K562 (cell line): ENCODE results near the gene CFAP97D1.

Experiments used
- CEBPB ChIP-seq: fragments of 450-650 bp; IDR thresholded peaks from 2 replicates; pipeline ENCODE4 v1.6.1; 2016; ENCODE audit warnings: missing genetic modification characterization, missing compliant biosample characterization
- KDM1A ChIP-seq, 2 experiments: fragments of 450-650 bp; IDR thresholded peaks; 2 replicates each; pipeline ENCODE4 v1.6.1; 2016; ENCODE audit warnings: mild to moderate bottlenecking in 2 of 2
- MAFK ChIP-seq: IDR thresholded peaks from 2 replicates; pipeline ENCODE4 v1.6.1; 2011; ENCODE audit warnings: low read length, improper control_type of control experiment
- MYNN ChIP-seq, 2 experiments: sonication (generic); formaldehyde crosslinking in 1 of 2; IDR thresholded peaks; 2 replicates each; pipeline versions ENCODE4 v1.5.0 to v1.6.1; 2016 to 2020; ENCODE audit warnings: antibody characterized with exemption in 1 of 2, missing genetic modification reagents in 1 of 2
- TBP ChIP-seq: optimal IDR thresholded peaks from 2 replicates; pipeline ENCODE3; 2011; ENCODE audit warnings: low read depth, low read length, improper control_type of control experiment
- USF1 ChIP-seq: sonication (generic); formaldehyde crosslinking; IDR thresholded peaks from 2 replicates; pipeline ENCODE4 v1.9.0; 2022; ENCODE audit warnings: mild to moderate bottlenecking, missing genetic modification reagents
- ZBTB26 ChIP-seq: fragments of 450-650 bp; formaldehyde crosslinking; IDR thresholded peaks from 2 replicates; pipeline ENCODE4 v1.4.0; 2022; ENCODE audit warnings: missing genetic modification characterization
- ZFX ChIP-seq: sonication (generic); formaldehyde crosslinking; IDR thresholded peaks from 2 replicates; pipeline ENCODE4 v1.8.0; 2022; ENCODE audit warnings: mild to moderate bottlenecking, missing genetic modification reagents, moderate library complexity
- ZNF217 ChIP-seq: sonication (generic); formaldehyde crosslinking; IDR thresholded peaks from 2 replicates; pipeline ENCODE4 v1.8.0; 2022; ENCODE audit warnings: mild to moderate bottlenecking, missing genetic modification reagents
- TF ChIP-seq, protein P1 (sequence below): fragments of 450-650 bp; IDR thresholded peaks from 2 replicates; pipeline ENCODE4 v1.6.1; 2018; ENCODE audit not compliant: partially characterized antibody
- TF ChIP-seq, protein P2 (sequence below): IDR thresholded peaks from 3 replicates; pipeline ENCODE4 v1.6.1; 2011; ENCODE audit warnings: borderline replicate concordance, mild to moderate bottlenecking, moderate library complexity; ENCODE audit not compliant: insufficient read length; ENCODE audit errors: extremely low read depth
- TF ChIP-seq, protein P3 (sequence below): sonication (generic); formaldehyde crosslinking; IDR thresholded peaks from 2 replicates; pipeline ENCODE4 v1.4.0; 2020; ENCODE audit warnings: mild to moderate bottlenecking, missing genetic modification reagents

DNA sequence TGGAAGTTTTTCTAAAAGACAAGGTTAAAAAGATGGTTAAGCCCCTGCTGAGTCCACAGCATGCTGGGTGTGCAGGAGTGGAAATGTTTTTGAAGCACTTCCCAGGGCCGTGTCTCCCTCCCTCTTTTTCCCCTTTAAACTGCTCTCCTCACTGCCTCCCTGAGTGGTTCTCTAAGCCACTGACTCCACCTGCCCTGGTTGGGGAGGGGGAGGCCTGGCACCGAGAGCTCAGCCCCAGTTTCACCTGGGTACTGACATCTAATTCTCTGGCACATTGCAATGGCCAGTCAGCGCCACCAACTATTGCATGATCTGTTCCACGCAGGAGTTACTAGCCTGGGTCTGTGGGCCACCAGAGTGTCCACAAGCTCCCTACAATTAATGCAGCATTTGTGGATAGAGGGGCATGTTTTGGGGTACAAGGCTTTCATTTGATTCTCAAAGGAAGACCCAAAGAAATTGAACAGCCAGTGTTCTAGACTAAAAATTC lies 30.0 kb downstream of the CFAP97D1 start:
- TF ChIP-seq ZNF217 (CRISPR knock-in tag) (no peak), MAFK (no peak), TBP (no peak), KDM1A (IDR thresholded peaks at IDR 0.05) (no peak), CEBPB (no peak), ZFX (CRISPR knock-in tag) (no peak), ZBTB26 (CRISPR knock-in tag) (no peak), USF1 (CRISPR knock-in tag) (no peak), MYNN (IDR thresholded peaks at IDR 0.05) (no peak), MYNN (CRISPR knock-in tag; IDR thresholded peaks at IDR 0.05) (no peak)
- TF ChIP-seq, protein P1, sequence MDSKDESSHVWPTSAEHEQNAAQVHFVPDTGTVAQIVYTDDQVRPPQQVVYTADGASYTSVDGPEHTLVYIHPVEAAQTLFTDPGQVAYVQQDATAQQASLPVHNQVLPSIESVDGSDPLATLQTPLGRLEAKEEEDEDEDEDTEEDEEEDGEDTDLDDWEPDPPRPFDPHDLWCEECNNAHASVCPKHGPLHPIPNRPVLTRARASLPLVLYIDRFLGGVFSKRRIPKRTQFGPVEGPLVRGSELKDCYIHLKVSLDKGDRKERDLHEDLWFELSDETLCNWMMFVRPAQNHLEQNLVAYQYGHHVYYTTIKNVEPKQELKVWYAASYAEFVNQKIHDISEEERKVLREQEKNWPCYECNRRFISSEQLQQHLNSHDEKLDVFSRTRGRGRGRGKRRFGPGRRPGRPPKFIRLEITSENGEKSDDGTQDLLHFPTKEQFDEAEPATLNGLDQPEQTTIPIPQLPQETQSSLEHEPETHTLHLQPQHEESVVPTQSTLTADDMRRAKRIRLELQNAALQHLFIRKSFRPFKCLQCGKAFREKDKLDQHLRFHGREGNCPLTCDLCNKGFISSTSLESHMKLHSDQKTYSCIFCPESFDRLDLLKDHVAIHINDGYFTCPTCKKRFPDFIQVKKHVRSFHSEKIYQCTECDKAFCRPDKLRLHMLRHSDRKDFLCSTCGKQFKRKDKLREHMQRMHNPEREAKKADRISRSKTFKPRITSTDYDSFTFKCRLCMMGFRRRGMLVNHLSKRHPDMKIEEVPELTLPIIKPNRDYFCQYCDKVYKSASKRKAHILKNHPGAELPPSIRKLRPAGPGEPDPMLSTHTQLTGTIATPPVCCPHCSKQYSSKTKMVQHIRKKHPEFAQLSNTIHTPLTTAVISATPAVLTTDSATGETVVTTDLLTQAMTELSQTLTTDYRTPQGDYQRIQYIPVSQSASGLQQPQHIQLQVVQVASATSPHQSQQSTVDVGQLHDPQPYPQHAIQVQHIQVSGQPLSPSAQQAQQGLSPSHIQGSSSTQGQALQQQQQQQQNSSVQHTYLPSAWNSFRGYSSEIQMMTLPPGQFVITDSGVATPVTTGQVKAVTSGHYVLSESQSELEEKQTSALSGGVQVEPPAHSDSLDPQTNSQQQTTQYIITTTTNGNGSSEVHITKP: no peak
- TF ChIP-seq, protein P2, sequence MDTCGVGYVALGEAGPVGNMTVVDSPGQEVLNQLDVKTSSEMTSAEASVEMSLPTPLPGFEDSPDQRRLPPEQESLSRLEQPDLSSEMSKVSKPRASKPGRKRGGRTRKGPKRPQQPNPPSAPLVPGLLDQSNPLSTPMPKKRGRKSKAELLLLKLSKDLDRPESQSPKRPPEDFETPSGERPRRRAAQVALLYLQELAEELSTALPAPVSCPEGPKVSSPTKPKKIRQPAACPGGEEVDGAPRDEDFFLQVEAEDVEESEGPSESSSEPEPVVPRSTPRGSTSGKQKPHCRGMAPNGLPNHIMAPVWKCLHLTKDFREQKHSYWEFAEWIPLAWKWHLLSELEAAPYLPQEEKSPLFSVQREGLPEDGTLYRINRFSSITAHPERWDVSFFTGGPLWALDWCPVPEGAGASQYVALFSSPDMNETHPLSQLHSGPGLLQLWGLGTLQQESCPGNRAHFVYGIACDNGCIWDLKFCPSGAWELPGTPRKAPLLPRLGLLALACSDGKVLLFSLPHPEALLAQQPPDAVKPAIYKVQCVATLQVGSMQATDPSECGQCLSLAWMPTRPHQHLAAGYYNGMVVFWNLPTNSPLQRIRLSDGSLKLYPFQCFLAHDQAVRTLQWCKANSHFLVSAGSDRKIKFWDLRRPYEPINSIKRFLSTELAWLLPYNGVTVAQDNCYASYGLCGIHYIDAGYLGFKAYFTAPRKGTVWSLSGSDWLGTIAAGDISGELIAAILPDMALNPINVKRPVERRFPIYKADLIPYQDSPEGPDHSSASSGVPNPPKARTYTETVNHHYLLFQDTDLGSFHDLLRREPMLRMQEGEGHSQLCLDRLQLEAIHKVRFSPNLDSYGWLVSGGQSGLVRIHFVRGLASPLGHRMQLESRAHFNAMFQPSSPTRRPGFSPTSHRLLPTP: no peak
- TF ChIP-seq, protein P3, sequence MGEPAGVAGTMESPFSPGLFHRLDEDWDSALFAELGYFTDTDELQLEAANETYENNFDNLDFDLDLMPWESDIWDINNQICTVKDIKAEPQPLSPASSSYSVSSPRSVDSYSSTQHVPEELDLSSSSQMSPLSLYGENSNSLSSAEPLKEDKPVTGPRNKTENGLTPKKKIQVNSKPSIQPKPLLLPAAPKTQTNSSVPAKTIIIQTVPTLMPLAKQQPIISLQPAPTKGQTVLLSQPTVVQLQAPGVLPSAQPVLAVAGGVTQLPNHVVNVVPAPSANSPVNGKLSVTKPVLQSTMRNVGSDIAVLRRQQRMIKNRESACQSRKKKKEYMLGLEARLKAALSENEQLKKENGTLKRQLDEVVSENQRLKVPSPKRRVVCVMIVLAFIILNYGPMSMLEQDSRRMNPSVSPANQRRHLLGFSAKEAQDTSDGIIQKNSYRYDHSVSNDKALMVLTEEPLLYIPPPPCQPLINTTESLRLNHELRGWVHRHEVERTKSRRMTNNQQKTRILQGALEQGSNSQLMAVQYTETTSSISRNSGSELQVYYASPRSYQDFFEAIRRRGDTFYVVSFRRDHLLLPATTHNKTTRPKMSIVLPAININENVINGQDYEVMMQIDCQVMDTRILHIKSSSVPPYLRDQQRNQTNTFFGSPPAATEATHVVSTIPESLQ (CRISPR knock-in tag): no peak
